ENCODE measurements around the gene ABHD12. TPM values are rescaled to one million over a fixed set of nuclear protein-coding genes. Genes with fewer than 3 reads are reported as not detected.

ABHD12 gene
- total and polyA plus RNA-seq, 2 donors (not counting 1 experiment from before 2014, with no cell fraction given) = 9.6 to 28.3 TPM

- peaks cover 6% of the 10 kb centered on the region for H3K79me2 ChIP-seq (ENCODE audit: control insufficient read depth, insufficient read depth, low read length)
- H3K36me3 ChIP-seq (replicated peaks in 1 of 2; ENCODE audit: control extremely low read depth in 1 of 2, control insufficient read depth in 1 of 2, extremely low read depth in 1 of 2, insufficient read depth in 2 of 2, low read length in 1 of 2) = peaks cover 0 to 6% of the 10 kb centered on the region in 2 experiments
- peak overlapping the region; percentile 52 for H3K4me2 ChIP-seq (replicated peaks; ENCODE audit: low read depth, low read length, poor library complexity, severe bottlenecking)
- no peaks in the 10 kb centered on the region for H4K20me1 ChIP-seq (ENCODE audit: control insufficient read depth, insufficient read depth, low read length, poor library complexity, severe bottlenecking)
- H3K27ac ChIP-seq (ENCODE audit: low read length in 2 of 2) = peak overlapping the region; percentile 23 to 70
- WGBS (ENCODE audit: insufficient coverage) = 51% methylated on average over 10 of the region's 16 CpGs
- ChIA-PET CTCF (interaction anchor here (0.6 to 2.0 kb wide), 6 partner anchors 23 to 965 kb away, joined by 4 to 21 read pairs (median 6); partner anchors contain the start of gene ABHD12), POLR2A (interaction anchor here (0.5 to 1.8 kb wide), 3 partner anchors 9 to 72 kb away, joined by 3 to 4 read pairs (median 3); partner anchors contain the start of gene ABHD12)
- H3K4me3 Mint-ChIP-seq = peak overlapping the region; percentile 67
- peak; percentile 71 for DNase-seq
- H3K4me1 Mint-ChIP-seq = peaks cover 34% of the 10 kb centered on the region
- peak; percentile 91 for ATAC-seq (ENCODE audit: low read depth)
- TF ChIP-seq CTCF (IDR thresholded peaks at IDR 0.05) (no peak), EZH2 (IDR thresholded peaks at IDR 0.05; ENCODE audit: borderline replicate concordance, insufficient read depth, low read depth, low read length, poor library complexity, severe bottlenecking) (no peak)
- peak overlapping the region; percentile 93 for H3K27ac Mint-ChIP-seq
- peaks cover 17 to 29% of the 10 kb centered on the region in 2 donors for H3K4me1 ChIP-seq (ENCODE audit: control insufficient read depth in 2 of 2, insufficient read depth in 2 of 2, low read length in 2 of 2)
- intact Hi-C loops (cut with micrococcal nuclease) = loop anchor here (2.0 to 10.0 kb wide), 2 partner anchors 72 to 306 kb away; partner anchors contain the start of genes ABHD12 and NANP
- no peaks in the 10 kb centered on the region for H3K9me3 Mint-ChIP-seq (ENCODE audit: insufficient read depth)
- no peaks in the 10 kb centered on the region for H3K27me3 ChIP-seq (replicated peaks in 1 of 4; ENCODE audit: control extremely low read depth in 1 of 4, control insufficient read depth in 3 of 4, insufficient read depth in 4 of 4, low read length in 3 of 4)
- peak overlapping the region; percentile 6 for H3K9ac ChIP-seq (ENCODE audit: low read length)
- peak overlapping the region in 1 of 5 experiments; percentile 2 for H3K4me3 ChIP-seq (ENCODE audit: control extremely low read depth in 1 of 5, extremely low read depth in 1 of 5, insufficient read depth in 1 of 5, low read depth in 2 of 5, low read length in 4 of 5)
- H3K9me3 ChIP-seq (ENCODE audit: control extremely low read depth in 1 of 3, control insufficient read depth in 2 of 3, insufficient read depth in 1 of 3, low read length in 2 of 3) = no peaks in the 10 kb centered on the region
- no peaks in the 10 kb centered on the region for H3K27me3 Mint-ChIP-seq
- peak overlapping the region; percentile 55 for H2AFZ ChIP-seq (ENCODE audit: insufficient read depth, low read depth, low read length, poor library complexity, severe bottlenecking)
These were observed 72.0 kb downstream of the ABHD12 start for GRCh38 chr20:25318471-25319240.
